ENCODE measurements around the gene CHAD.
A peak's percentile ranks its signal among the peaks of the same experiment; 100 is the strongest.

CHAD gene

DNA sequence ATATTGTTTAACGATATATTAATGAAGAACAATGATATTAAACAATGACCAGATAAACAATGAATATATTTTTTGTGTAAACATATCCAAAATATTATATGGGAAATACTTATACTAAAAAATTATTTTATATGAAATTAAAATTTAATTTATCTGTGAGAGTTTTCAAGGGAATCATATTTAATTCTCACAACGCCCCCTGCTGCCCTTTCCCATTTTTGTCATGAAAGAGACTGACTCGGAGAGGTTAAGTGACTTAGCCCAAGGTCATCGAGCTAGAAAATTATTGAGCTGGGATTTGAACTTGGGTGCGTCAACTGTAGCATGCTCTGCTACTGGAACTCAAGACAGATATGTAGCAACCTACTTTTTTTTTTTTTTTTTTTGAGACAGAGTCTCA lies 32.4 kb upstream of the CHAD start:
- H3K4me1 Mint-ChIP-seq, result no peaks in the 10 kb centered on the region
- no peak overlapping the region for H3K4me3 Mint-ChIP-seq
- H3K27me3 Mint-ChIP-seq, result no peaks in the 10 kb centered on the region
- H3K27ac Mint-ChIP-seq, result no peak overlapping the region
- H3K9me3 Mint-ChIP-seq, result no peaks in the 10 kb centered on the region
- ATAC-seq, result no peak
- H3K36me3 Mint-ChIP-seq, result no peaks in the 10 kb centered on the region

DNA sequence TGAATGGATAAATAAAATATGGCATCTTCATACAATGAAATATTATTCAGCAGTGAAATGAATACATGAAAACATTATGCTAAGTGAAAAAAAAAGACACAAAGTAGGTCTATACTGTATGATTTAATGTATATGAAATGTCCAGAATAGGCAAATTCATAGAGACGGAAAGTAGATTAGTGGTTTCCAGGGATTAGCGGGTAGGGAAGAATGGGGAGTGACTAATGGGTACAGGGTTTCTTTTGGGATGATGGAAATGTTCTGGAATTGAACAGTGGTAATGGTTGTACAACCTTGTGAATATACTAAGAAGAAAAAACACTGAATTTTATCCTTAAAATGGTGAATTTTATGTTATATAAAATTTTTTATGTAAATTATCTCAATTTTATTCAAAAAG lies 31.0 kb upstream of the CHAD start:
- ATAC-seq, result no peak
- Mint-ChIP-seq H3K27ac (no peak overlapping the region), H3K4me1 (no peaks in the 10 kb centered on the region), H3K4me3 (no peak overlapping the region), H3K27me3 (no peaks in the 10 kb centered on the region), H3K36me3 (no peaks in the 10 kb centered on the region), H3K9me3 (no peaks in the 10 kb centered on the region)

DNA sequence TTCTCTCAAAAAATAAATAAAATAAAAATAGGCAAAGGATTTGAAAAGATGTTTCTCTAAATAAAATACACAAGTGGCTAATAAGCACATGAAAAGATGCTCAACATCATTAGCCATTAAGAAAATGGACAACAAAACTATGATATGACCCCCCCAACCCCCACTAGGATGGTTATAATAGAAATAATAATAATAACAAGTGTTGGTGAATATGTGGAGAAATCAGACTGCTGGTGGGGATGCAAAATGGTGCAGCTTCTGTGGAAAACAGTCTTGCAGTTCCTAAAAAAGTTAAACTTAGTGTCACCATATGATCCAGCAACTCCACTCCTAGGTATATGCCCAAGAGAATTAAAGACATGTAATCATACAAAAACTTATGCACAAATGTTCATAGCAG lies 30.6 kb upstream of the CHAD start:
- ATAC-seq, result no peak
- H3K36me3 Mint-ChIP-seq, result no peaks in the 10 kb centered on the region
- H3K27me3 Mint-ChIP-seq, result no peaks in the 10 kb centered on the region
- H3K9me3 Mint-ChIP-seq, result no peaks in the 10 kb centered on the region
- H3K4me3 Mint-ChIP-seq, result no peak overlapping the region
- H3K4me1 Mint-ChIP-seq, result no peaks in the 10 kb centered on the region
- no peak overlapping the region for H3K27ac Mint-ChIP-seq

DNA sequence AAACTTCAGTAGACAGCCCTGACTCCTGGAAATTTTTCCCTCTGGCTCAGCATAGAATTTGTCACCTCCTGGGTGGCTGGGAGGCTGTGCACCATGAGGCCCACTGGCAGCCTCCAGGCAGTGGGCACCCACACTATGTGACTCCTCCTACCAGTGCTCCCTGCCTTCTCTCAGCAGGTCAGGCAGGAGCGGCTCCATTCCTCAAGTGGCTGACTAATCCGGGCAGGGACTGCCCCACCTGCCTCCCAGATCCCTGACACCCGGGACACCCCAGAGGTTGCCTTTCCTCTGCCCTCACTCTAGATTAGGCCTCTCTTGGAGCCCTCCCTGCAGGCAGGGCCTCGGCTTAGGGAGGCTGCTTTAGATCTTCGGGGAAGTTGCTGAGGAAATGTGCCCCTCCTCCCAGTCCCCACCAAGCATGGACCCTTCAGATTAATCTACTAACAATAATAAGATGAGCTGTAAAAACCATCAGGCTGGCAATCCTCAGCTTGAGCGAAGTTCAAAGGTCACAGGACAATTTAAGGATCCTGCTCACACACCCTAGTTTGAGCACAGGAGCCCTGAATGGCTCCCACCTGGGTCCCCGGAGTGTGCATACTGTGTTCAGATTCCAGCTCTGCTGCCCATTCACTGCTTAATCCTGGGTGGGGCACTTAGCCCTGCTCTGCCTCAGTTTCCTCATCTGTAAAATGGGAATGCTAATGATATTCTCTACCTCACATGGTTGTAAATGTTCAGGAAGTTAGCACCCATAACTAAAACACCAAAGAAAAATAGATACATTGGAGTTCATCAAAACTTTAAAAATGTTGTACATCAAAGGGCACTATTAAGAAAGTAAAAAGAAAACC lies 29.6 kb upstream of the CHAD start:
- ATAC-seq, result no peak
- Mint-ChIP-seq H3K36me3 (no peaks in the 10 kb centered on the region), H3K27ac (no peak overlapping the region), H3K4me1 (no peaks in the 10 kb centered on the region), H3K9me3 (no peaks in the 10 kb centered on the region), H3K27me3 (no peaks in the 10 kb centered on the region), H3K4me3 (no peak overlapping the region)

DNA sequence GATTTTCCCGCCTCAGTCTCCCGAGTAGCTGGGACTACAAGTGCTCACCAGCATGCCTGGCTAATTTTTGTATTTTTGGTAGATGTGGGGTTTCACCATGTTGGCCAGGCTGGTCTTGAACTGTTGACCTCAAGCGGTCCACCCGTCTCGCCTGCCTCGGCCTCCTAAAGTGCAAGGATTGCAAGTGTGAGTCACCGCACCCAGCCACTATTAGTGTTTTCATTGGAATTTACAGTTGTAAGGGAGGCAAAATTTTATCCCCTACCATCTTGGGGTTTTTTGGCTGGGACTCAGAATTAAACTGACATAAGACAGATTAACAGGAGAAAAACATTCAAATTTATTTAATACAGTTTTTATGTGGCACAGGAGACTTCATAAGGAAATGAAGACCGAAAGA lies 27.2 kb upstream of the CHAD start:
- H3K36me3 Mint-ChIP-seq, result no peaks in the 10 kb centered on the region
- H3K4me1 Mint-ChIP-seq, result no peaks in the 10 kb centered on the region
- ATAC-seq, result no peak
- no peak overlapping the region for H3K4me3 Mint-ChIP-seq
- H3K27me3 Mint-ChIP-seq, result no peaks in the 10 kb centered on the region
- H3K9me3 Mint-ChIP-seq, result no peaks in the 10 kb centered on the region
- no peak overlapping the region for H3K27ac Mint-ChIP-seq

DNA sequence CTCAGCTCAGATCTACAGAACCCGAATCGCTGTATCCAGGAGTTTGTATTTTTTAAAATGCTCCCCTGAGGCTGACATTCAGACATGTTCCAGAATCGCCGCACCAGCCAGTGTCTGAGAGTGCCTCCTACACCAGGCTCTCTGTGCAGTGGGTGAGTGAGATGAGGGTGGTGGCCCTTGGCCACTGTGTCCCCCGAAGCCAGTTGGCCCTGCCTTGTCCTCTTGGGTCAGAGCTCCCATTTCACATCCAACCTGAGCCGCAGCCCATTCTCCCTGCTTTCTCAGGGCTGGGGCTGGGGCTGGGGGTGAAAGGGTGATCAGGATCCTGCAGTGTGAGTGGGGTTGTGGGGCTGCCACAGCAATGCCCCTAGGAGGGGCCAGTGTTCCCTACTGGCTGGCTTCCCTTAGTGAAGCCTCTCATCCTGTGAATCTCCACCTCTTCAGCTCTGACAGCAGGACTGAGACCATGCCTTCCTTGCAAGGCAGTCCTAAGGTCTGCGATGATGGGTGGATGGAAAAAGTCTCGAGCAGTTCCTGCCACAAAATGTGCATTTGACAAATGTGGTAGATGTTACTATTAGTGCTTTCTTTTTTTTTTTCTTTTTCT lies 26.6 kb upstream of the CHAD start:
- no peaks in the 10 kb centered on the region for H3K27me3 Mint-ChIP-seq
- H3K4me1 Mint-ChIP-seq, result no peaks in the 10 kb centered on the region
- H3K36me3 Mint-ChIP-seq, result no peaks in the 10 kb centered on the region
- no peaks in the 10 kb centered on the region for H3K9me3 Mint-ChIP-seq
- H3K4me3 Mint-ChIP-seq, result no peak overlapping the region
- H3K27ac Mint-ChIP-seq, result no peak overlapping the region
- ATAC-seq, result no peak

DNA sequence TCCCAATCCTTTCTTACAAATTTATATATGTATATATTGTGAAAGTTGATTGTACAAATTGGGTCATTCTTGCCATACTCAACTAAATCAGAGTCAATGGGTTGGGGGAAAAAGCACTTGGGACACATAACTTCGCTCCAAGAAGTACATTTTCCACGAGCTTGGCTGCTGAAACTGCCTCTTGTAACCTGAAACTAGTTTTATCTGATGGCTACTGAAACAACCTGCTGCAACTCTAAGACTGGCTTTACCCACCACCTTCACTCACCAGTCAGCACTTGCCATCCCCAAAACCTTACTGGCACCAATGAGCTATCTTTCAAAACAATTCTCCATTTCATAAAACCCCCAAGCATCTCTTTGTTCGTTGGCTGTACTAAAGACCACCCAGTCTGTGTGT lies 25.1 kb upstream of the CHAD start:
- Mint-ChIP-seq H3K4me1 (no peaks in the 10 kb centered on the region), H3K36me3 (peaks cover 4% of the 10 kb centered on the region), H3K27me3 (no peaks in the 10 kb centered on the region), H3K4me3 (no peak overlapping the region), H3K9me3 (no peaks in the 10 kb centered on the region), H3K27ac (no peak overlapping the region)
- ATAC-seq, result no peak

DNA sequence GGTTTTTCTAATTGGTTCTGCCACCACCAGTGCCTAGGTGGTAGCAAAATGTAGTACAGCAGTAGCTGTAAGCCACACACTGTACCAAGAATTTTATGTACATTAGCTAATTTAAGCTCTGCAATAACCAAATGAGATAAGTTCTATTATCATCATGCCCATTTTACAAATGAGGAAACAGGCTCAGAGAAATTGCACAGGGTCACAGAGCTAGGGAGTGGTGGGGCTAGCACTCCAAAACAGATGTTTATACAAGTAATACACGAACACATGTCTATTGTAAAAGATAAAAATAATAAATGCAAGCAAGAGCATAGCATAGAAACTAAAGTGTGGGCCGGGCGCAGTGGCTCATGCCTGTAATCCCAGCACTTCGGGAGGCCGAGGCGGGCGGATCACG lies 23.5 kb upstream of the CHAD start:
- no peak overlapping the region for H3K27ac Mint-ChIP-seq
- H3K4me3 Mint-ChIP-seq, result no peak overlapping the region
- peaks cover 8% of the 10 kb centered on the region for H3K36me3 Mint-ChIP-seq
- no peaks in the 10 kb centered on the region for H3K9me3 Mint-ChIP-seq
- ATAC-seq, result no peak
- no peaks in the 10 kb centered on the region for H3K4me1 Mint-ChIP-seq
- H3K27me3 Mint-ChIP-seq, result no peaks in the 10 kb centered on the region

DNA sequence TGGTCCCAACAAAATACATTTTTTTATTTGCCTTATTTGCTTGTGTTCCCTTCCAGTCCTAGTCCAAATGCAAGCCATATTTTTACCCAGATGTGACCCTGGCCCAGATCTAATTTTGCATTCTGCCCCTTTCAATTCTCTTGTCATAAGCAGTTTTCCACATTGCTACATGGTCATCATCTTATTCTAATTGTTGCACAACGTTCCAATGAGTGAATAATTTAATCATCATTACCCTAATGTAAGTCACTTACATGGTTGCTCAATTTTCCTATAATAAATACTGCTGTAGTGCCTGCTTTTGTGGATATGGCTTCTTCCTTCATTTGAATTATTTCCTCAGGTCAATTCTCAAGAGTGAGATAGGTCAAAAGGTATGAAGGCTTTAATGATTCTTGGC lies 22.8 kb upstream of the CHAD start:
- H3K9me3 Mint-ChIP-seq, result no peaks in the 10 kb centered on the region
- no peak for ATAC-seq
- H3K27ac Mint-ChIP-seq, result no peak overlapping the region
- H3K36me3 Mint-ChIP-seq, result peaks cover 13% of the 10 kb centered on the region
- no peaks in the 10 kb centered on the region for H3K27me3 Mint-ChIP-seq
- no peak overlapping the region for H3K4me3 Mint-ChIP-seq
- H3K4me1 Mint-ChIP-seq, result no peaks in the 10 kb centered on the region

DNA sequence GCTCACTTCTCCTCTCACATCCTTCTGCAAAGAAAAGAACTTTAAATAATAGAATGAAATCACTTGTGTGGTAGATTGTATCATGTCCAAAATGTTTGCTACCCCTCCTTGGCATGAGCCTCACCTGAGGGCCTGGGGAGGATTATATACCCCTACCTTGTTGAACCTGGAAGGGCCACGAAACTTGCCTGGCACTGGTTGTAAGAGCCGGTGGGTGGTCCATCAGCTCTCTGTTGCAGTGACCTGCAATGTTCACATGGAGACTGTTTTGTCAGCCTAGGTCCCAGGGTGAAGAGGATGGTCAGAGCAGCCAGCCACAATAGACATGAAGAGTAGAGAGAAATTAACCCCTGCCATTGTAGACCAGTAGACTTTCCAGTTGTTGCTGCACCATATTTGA lies 20.2 kb upstream of the CHAD start:
- H3K4me1 Mint-ChIP-seq, result no peaks in the 10 kb centered on the region
- no peak for ATAC-seq
- H3K4me3 Mint-ChIP-seq, result no peak overlapping the region
- H3K27ac Mint-ChIP-seq, result no peak overlapping the region
- peaks cover 29% of the 10 kb centered on the region for H3K36me3 Mint-ChIP-seq
- H3K9me3 Mint-ChIP-seq, result no peaks in the 10 kb centered on the region
- H3K27me3 Mint-ChIP-seq, result no peaks in the 10 kb centered on the region

DNA sequence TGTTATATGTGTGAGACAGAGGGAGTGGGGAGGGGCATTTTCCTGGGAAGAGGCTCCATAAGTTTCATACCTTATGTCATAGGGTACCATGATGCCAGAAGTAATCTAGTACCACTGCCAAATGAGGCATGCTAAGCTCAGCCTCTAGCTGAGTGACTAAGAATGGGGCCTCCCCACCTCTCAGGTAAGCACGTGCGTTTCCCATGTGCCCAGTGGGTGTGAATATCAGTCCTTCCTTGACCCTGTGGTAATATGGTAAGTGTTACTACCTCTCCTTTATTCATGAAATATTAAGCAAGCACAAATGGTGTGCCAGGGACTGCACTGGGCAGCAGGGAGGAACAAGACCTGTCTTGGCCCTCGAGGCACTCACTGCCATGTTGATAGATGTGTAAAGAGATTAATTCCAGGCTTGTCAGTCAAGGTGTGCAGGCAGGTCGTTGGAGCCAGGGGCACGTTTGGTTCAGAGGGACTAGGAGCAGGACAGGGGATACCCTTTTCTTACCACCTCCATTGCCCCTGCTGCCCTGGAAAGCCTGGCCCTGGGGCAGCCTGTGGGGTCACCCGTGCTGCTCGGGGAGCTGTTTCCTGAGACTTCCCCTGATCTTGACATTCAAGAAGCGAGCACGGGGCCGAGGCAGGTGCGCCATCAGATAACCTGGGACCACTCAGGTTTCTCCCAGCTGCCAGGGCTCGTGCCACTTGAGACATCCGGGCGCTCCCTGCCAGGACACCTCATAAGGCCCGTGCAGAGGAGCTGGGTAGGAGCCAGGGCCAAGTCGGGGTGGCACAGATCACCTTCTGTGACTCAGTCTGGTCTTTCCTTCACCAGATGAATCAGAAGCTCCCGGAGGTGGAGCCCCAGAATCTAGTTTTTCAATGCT lies 18.8 kb upstream of the CHAD start:
- H3K27ac Mint-ChIP-seq, result no peak overlapping the region
- no peak for ATAC-seq

DNA sequence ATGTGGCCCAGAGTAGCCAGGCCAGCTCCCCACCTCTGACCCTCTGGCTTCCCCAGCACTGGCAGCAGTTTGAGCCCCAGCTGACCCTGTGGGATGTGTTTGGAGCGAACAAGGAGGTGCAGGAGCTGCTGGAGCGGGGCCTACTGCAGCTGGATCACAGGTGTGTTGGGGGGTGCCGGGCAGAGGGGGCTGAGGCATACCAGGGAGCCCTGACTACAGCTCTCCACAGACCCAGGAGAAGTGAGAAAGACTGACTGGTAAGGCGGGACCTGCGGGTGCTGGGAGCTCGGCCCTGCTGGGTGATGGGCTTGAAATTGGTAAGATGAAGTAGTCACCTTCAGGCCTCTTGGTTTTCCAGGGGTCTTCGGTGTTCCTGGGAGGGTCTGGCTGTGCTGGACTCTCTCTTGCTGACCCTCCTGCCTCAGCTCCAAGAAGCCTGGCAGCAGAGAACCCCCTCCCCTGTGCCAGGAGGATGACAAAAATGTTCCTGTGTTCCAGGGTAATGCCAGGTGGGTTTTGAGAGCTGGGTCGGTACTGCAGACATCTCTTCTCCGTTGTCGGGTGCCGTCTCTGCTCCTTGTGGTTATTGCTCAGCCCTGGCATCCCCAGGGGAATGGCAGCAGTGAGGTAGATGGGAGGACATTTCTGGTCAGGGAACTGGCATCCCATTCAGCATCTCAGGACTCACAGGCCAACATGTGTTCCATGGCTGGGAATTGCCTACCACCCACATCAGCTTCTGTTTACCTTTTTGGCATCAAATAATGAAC lies 15.9 kb upstream of the CHAD start:
- peaks cover 42% of the 10 kb centered on the region for H3K36me3 Mint-ChIP-seq
- no peaks in the 10 kb centered on the region for H3K9me3 Mint-ChIP-seq
- H3K4me3 Mint-ChIP-seq, result no peak overlapping the region
- no peak overlapping the region for H3K27ac Mint-ChIP-seq
- no peaks in the 10 kb centered on the region for H3K27me3 Mint-ChIP-seq
- no peak for ATAC-seq
- H3K4me1 Mint-ChIP-seq, result peaks cover 22% of the 10 kb centered on the region

More for the DNA sequence above, 18.8 kb upstream of the CHAD start:
- Mint-ChIP-seq H3K4me1 (peaks cover 6% of the 10 kb centered on the region), H3K9me3 (no peaks in the 10 kb centered on the region), H3K27me3 (no peaks in the 10 kb centered on the region), H3K4me3 (no peak overlapping the region), H3K36me3 (peaks cover 43% of the 10 kb centered on the region)

DNA sequence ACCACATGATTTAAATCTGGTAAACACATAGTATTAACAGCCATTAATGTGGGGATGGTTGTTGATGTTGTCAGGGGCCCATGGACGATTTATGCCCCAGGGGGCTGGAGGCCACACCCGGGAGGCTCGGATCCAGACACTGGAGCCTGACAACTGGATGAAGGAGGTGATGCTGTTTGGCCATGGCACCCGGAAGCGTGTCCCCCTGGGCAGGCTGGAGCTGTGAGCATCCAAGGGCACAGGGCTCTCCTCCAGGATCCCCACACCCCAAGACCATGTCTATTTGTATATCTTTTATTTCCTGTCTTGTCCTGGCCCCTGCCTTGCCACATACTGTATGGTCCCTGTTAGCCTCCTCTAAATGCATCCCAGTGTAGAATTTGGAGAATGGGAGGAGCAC lies 14.6 kb upstream of the CHAD start:
- H3K4me1 Mint-ChIP-seq, result peaks cover 29% of the 10 kb centered on the region
- H3K9me3 Mint-ChIP-seq, result no peaks in the 10 kb centered on the region
- no peak overlapping the region for H3K27ac Mint-ChIP-seq
- no peak for ATAC-seq
- no peaks in the 10 kb centered on the region for H3K27me3 Mint-ChIP-seq
- peaks cover 40% of the 10 kb centered on the region for H3K36me3 Mint-ChIP-seq
- H3K4me3 Mint-ChIP-seq, result no peak overlapping the region

DNA sequence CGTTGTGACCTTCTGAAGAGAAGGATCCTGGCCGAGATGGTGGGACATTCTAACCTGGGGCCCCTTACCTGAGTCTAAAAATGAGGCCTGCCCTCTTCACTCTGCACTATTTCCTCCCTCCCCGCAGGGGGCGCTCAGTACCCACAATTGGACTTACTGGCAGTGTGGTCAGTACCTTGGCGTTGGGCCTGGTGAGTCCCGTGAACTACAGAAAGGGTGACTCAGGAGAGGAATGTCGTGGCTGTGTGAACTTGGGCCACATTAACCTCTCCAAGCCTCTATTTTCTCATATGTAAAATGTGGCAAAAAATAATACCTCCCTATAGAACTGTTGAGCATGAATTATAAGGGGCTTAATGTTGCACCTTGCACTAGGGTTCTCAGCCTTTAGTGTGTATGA lies 13.8 kb upstream of the CHAD start:
- Mint-ChIP-seq H3K36me3 (peaks cover 39% of the 10 kb centered on the region), H3K9me3 (no peaks in the 10 kb centered on the region), H3K4me3 (no peak overlapping the region), H3K4me1 (peaks cover 33% of the 10 kb centered on the region), H3K27ac (peak overlapping the region; percentile 42), H3K27me3 (no peaks in the 10 kb centered on the region)
- peak; percentile 22 for ATAC-seq

DNA sequence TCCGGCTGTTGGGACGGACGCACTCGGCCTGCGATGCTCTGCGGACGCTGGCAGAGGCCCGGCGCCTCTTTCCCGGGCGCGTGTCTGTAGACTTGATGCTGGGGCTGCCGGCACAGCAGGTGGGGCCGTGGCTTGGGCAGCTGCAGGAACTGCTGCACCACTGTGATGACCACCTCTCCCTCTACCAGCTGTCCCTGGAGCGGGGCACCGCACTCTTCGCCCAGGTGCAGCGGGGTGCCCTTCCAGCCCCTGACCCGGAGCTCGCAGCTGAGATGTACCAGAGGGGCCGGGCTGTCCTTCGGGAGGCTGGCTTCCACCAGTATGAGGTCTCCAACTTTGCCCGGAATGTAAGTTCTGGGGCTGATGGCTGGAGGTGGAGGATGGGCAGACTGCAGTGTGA lies 13.4 kb upstream of the CHAD start:
- Mint-ChIP-seq H3K27ac (no peak overlapping the region), H3K4me3 (no peak overlapping the region), H3K9me3 (no peaks in the 10 kb centered on the region), H3K4me1 (peaks cover 33% of the 10 kb centered on the region), H3K36me3 (peaks cover 35% of the 10 kb centered on the region), H3K27me3 (no peaks in the 10 kb centered on the region)
- ATAC-seq, result no peak

Measured in stimulated activated memory B cell treated with anti-CD40 and anti-IgM and Interleukin-4, amounts not matched to agents 10 μg/mL and 1 μg/mL and 100 μg/mL, for 72 hours (primary cell).